HepG2 (cell line): ENCODE results near the gene MIA2. TPM values are rescaled to one million over a fixed set of nuclear protein-coding genes. Genes with fewer than 3 reads are reported as not detected.

Experiments
- CHCHD3 ChIP-seq: sonication (generic); formaldehyde crosslinking; IDR thresholded peaks from 2 replicates; pipeline ENCODE4 v1.8.0; 2022; ENCODE audit warnings: mild to moderate bottlenecking, missing genetic modification reagents, moderate library complexity
- DR1 ChIP-seq: sonication (generic); formaldehyde crosslinking; IDR thresholded peaks from 2 replicates; pipeline ENCODE4 v1.8.0; 2021; ENCODE audit warnings: mild to moderate bottlenecking, missing genetic modification reagents, inconsistent platforms
- ETV5 ChIP-seq: IDR thresholded peaks from 2 replicates; pipeline ENCODE4 v1.6.1; 2018; ENCODE audit warnings: missing biosample characterization, missing genetic modification reagents, inconsistent platforms, borderline replicate concordance
- SMARCE1 ChIP-seq: fragments of 450-650 bp; IDR thresholded peaks from 2 replicates; pipeline ENCODE4 v1.6.1; 2017; ENCODE audit warnings: borderline replicate concordance
- YEATS4 ChIP-seq: sonication (generic); formaldehyde crosslinking; IDR thresholded peaks from 2 replicates; pipeline ENCODE4 v1.4.0; 2020; ENCODE audit warnings: missing genetic modification reagents, borderline replicate concordance
- ZNF256 ChIP-seq: sonication (generic); formaldehyde crosslinking; conservative IDR thresholded peaks from 2 replicates; pipeline ENCODE4 v1.4.0; 2020; ENCODE audit warnings: missing genetic modification reagents
- ZNF572 ChIP-seq: sonication (generic); formaldehyde crosslinking; IDR thresholded peaks from 2 replicates; pipeline ENCODE4 v1.5.1; 2020; ENCODE audit warnings: mild to moderate bottlenecking, missing genetic modification reagents
- ZSCAN20 ChIP-seq: sonication (generic); formaldehyde crosslinking; IDR thresholded peaks from 2 replicates; pipeline ENCODE4 v1.4.0; 2020; ENCODE audit warnings: missing genetic modification reagents, mild to moderate bottlenecking, borderline replicate concordance
- polyA plus RNA-seq, 8 experiments: library from polyadenylated mRNA; depleted of rRNA in 3 of 8; stranded (reverse) in 7 of 8; unstranded in 1 of 8; fragments of >200 nt; fragmentation: Illumina TruSeq in 4 of 8; extraction: Trizol in 4 of 8; gene quantifications; 2 replicates each; pipeline versions ENCODE4 v1.2.1 to v1.2.3, GENCODE V29; 2011 to 2016; ENCODE audit warnings: low read depth in 4 of 8, missing spikeins in 1 of 8, mixed read lengths in 1 of 8; ENCODE audit not compliant: insufficient read depth in 1 of 8
- total RNA-seq, 5 experiments: library from RNA; depleted of rRNA; stranded (reverse); fragments of >200 nt; fragmentation: Illumina TruSeq; extraction: Trizol; gene quantifications; 2 replicates each; pipeline ENCODE4 v1.2.3, GENCODE V29; 2016; ENCODE audit warnings: low read depth in 1 of 5
- TF ChIP-seq, protein P1 (sequence below): sonication (generic); formaldehyde crosslinking; conservative IDR thresholded peaks from 2 replicates; pipeline ENCODE4 v1.4.0; 2020; ENCODE audit warnings: mild to moderate bottlenecking, missing genetic modification reagents, moderate library complexity
- TF ChIP-seq, protein P2 (sequence below): sonication (generic); formaldehyde crosslinking; conservative IDR thresholded peaks from 2 replicates; pipeline ENCODE4 v1.8.0; 2022; ENCODE audit warnings: missing genetic modification reagents
- TF ChIP-seq, protein P3 (sequence below): sonication (generic); IDR thresholded peaks from 2 replicates; pipeline ENCODE4 v1.6.1; 2016; ENCODE audit warnings: low read depth, borderline replicate concordance
- TF ChIP-seq, protein P4 (sequence below): IDR thresholded peaks from 2 replicates; pipeline ENCODE4 v1.6.1; 2016; ENCODE audit warnings: mild to moderate bottlenecking
- TF ChIP-seq, protein P5 (sequence below): IDR thresholded peaks from 2 replicates; pipeline ENCODE4 v1.6.1; 2016

The MIA2 gene
- total and polyA plus RNA-seq, 2 of the 13 experiments (the other 11 are each of a cell fraction or from before 2014, with no cell fraction given), result 134 to 158 TPM

DNA sequence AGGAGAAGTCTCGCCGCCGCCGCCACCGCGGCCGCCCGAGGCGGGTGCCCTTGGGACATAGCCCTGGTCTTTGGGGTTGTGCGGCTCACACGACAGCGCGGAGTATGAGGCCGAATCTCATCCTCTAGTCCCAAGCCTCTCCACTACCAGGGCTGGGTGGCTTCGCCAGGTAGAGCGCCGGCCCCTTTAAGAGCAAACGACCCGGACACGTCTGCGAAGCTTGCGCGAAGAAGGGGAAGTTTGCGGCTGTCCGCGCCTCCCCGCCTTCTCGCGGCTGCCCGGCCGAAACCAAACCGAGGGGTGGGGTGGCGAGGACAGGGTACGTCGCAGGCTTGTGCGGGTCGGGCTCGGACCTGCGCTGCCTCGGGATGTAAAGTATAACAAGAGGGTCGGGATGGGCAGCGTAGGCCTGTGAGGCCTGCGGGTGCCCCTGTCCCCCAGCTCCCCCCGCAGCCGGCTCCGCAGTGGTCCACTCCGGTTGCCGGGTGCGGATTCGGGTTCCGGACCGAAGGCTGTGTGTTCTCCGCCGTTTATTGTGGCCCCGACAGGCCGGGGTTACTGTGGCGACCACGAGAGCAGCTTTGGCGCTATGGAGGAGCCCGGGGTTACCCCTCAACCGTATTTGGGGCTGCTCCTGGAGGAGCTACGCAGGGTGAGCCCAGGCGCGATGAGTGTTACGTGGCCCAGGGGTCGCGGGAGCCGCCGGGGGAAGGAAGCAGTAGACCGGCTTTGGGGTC, 33.3 kb downstream of the MIA2 start (continued):
- TF ChIP-seq ZNF572 (CRISPR knock-in tag), result peak; percentile 99
- TF ChIP-seq, protein P1, sequence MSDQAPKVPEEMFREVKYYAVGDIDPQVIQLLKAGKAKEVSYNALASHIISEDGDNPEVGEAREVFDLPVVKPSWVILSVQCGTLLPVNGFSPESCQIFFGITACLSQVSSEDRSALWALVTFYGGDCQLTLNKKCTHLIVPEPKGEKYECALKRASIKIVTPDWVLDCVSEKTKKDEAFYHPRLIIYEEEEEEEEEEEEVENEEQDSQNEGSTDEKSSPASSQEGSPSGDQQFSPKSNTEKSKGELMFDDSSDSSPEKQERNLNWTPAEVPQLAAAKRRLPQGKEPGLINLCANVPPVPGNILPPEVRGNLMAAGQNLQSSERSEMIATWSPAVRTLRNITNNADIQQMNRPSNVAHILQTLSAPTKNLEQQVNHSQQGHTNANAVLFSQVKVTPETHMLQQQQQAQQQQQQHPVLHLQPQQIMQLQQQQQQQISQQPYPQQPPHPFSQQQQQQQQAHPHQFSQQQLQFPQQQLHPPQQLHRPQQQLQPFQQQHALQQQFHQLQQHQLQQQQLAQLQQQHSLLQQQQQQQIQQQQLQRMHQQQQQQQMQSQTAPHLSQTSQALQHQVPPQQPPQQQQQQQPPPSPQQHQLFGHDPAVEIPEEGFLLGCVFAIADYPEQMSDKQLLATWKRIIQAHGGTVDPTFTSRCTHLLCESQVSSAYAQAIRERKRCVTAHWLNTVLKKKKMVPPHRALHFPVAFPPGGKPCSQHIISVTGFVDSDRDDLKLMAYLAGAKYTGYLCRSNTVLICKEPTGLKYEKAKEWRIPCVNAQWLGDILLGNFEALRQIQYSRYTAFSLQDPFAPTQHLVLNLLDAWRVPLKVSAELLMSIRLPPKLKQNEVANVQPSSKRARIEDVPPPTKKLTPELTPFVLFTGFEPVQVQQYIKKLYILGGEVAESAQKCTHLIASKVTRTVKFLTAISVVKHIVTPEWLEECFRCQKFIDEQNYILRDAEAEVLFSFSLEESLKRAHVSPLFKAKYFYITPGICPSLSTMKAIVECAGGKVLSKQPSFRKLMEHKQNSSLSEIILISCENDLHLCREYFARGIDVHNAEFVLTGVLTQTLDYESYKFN (CRISPR knock-in tag), result no peak
- peak; percentile 100 for TF ChIP-seq YEATS4 (CRISPR knock-in tag)
- TF ChIP-seq ZSCAN20, result peak; percentile 76; the same call in 1 of the 2 replicates
- TF ChIP-seq, protein P2, sequence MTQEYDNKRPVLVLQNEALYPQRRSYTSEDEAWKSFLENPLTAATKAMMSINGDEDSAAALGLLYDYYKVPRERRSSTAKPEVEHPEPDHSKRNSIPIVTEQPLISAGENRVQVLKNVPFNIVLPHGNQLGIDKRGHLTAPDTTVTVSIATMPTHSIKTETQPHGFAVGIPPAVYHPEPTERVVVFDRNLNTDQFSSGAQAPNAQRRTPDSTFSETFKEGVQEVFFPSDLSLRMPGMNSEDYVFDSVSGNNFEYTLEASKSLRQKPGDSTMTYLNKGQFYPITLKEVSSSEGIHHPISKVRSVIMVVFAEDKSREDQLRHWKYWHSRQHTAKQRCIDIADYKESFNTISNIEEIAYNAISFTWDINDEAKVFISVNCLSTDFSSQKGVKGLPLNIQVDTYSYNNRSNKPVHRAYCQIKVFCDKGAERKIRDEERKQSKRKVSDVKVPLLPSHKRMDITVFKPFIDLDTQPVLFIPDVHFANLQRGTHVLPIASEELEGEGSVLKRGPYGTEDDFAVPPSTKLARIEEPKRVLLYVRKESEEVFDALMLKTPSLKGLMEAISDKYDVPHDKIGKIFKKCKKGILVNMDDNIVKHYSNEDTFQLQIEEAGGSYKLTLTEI (CRISPR knock-in tag), result no peak
- peak; percentile 77 for TF ChIP-seq ZNF256 (CRISPR knock-in tag)
- TF ChIP-seq CHCHD3 (CRISPR knock-in tag), result no peak; the same call in 1 of the 2 replicates
- TF ChIP-seq, protein P3, sequence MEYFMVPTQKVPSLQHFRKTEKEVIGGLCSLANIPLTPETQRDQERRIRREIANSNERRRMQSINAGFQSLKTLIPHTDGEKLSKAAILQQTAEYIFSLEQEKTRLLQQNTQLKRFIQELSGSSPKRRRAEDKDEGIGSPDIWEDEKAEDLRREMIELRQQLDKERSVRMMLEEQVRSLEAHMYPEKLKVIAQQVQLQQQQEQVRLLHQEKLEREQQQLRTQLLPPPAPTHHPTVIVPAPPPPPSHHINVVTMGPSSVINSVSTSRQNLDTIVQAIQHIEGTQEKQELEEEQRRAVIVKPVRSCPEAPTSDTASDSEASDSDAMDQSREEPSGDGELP, result no peak
- TF ChIP-seq, protein P4, sequence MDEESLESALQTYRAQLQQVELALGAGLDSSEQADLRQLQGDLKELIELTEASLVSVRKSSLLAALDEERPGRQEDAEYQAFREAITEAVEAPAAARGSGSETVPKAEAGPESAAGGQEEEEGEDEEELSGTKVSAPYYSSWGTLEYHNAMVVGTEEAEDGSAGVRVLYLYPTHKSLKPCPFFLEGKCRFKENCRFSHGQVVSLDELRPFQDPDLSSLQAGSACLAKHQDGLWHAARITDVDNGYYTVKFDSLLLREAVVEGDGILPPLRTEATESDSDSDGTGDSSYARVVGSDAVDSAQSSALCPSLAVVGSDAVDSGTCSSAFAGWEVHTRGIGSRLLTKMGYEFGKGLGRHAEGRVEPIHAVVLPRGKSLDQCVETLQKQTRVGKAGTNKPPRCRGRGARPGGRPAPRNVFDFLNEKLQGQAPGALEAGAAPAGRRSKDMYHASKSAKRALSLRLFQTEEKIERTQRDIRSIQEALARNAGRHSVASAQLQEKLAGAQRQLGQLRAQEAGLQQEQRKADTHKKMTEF, result peak; percentile 96
- TF ChIP-seq, protein P5, sequence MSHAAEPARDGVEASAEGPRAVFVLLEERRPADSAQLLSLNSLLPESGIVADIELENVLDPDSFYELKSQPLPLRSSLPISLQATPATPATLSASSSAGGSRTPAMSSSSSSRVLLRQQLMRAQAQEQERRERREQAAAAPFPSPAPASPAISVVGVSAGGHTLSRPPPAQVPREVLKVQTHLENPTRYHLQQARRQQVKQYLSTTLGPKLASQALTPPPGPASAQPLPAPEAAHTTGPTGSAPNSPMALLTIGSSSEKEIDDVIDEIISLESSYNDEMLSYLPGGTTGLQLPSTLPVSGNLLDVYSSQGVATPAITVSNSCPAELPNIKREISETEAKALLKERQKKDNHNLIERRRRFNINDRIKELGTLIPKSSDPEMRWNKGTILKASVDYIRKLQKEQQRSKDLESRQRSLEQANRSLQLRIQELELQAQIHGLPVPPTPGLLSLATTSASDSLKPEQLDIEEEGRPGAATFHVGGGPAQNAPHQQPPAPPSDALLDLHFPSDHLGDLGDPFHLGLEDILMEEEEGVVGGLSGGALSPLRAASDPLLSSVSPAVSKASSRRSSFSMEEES (CRISPR knock-in tag), result no peak
- no peak for TF ChIP-seq SMARCE1
- peak; percentile 76; the same call in 1 of the 2 replicates for TF ChIP-seq DR1 (CRISPR knock-in tag)
- peak; percentile 87 for TF ChIP-seq ETV5 (CRISPR knock-in tag)
